Stimulated activated CD4-positive, alpha-beta T cell treated with anti-CD3 and anti-CD28 coated beads, Interleukin-2, amount 100 ng/mL, for 24 hours (primary cell): ENCODE data around the gene KISS1.

ENCODE experiments used
- DNase-seq, 2 donors: peaks; one replicate each; pipeline ENCODE4 v3.0.0-alpha.2; 2020

Gene KISS1

DNA sequence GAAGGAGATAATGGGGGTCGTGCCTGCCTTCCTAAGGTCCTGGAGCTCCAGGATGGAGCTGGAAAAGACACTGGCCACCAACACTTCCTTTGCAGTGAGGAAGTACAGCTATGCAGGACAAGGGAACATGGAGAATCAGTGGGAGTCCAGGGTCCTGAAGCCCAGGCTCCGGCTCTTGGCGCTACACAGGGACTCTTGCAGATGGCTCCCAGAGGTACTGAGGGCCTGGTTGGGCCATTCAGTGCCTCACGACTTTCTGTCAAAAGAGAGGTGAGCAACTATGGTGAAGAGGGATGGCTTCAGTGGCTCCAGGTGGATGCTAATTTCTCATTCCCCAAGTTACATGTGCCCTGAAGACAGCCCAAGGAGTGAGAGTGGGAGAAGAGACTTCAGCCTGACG lies 42.6 kb downstream of the KISS1 start:
- no peak for DNase-seq

DNA sequence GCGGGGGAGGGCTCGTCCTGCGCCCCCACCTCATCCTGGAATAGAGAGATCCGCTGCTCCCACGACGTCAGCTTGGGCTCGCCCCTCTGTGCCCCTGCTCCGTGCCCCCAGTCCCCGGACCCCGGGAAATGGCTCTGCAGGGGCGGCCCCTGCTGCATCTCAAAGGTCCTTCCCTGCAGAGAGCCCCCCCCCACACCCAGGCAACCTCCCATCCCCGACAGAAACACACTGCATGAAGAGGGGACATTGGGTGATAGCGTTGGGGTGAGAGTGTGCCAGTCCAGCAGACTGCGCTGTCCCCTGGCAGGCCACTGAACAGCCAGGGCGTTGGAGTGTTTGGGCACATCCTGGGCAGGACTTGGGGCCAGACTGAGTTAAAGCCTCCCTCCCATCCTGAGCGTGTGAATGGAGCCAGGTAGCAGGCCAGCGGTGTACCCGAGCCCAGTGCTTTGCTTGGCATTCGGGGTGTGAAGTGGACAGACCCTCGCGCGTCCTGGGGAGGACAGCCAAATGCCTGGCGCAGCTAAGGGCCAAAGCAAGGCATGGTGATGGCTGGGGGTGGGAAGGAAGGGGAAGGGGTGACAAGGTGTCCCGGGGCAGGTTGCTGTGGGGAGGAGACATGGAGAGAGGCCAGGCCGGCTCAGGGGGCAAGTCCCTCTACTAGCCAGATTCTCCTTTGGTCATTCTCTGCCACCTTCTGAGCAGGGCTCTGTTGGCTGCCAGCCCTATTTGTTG lies 43.8 kb downstream of the KISS1 start:
- no peak for DNase-seq

DNA sequence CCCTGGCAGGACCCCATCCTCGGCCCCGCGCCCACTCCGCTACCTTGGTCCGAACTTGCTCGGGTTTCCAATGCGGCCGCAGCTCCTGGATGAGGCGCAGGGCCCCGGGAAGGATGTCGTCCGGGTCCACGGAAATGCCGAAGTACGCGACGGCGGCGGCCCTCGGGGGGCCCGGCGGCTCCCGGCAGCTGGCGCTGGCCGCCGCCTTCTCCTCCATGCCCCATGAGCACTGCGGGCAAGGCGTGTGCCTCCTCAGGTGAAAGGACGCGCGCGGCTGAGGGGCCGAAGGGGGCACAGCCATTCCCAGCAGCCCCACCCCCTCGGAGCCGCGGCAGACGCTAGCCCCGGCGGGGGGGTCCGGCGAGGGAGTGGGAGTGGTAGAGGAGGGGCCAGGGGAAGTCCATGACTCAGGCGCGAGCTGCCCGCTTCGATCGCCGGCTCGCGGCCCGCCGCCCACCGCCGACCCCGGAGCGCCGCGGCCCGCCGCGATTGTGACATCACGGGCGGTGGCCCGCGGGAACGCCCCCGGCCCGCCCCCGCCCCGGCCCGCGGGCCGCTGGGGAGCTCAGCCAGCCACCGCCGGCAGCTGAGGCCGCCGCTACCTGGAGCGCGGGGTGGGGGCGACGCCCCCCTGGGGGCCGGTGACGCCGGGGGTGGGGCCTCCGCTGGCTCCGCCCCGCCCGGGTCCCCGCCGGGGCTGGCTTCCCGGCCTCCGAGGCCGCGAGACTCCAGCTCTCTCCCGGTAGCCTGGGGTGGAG lies 44.6 kb downstream of the KISS1 start, which contains the start of gene ETNK2:
TSS of gene ETNK2 (minus strand) at position 493 of the 758 bp plus-strand sequence. CDS start at position 301, 192 bp downstream.
- peak; percentile 48 to 52 for DNase-seq

DNA sequence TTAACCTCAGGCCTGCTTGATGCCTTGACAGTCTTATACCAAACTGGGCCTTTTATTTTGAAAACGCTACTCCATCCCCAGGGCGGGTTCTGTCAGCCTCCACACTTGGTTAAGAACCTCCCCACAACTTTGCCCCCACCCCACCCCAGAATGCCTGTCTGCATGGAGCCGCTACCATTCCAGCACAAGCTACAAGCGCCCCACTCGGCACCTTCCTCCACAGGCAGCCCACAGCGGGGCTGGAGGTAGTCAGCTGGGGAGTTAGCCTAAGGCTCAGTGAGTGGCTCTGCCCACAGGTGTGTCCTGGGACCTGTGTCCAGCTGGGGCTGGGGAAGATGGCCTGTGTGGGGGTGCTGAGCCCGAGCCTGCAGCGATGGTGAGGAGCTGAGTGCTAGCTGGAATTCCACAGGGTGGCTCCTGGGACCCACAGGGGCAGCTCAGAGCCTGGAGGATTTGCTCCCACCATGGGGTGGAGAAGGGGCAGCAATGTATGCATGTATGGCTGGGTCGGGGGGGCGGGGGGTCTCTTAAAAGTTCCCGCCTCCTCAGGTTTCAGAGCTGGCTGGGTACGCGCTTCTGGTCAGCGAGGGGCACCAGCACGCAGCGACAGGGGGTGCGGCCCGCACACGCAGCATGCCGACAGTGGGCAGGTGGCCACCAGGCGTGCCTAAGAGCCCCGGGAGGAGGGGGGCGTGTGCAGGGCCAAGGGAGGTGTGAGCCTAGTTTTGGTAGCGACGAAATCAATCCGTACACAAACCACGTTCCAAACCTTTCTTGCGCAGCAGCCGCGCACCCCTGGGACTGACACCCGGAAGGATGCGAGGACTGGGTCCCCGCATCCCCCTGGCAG lies 45.4 kb downstream of the KISS1 start:
- no peak for DNase-seq

DNA sequence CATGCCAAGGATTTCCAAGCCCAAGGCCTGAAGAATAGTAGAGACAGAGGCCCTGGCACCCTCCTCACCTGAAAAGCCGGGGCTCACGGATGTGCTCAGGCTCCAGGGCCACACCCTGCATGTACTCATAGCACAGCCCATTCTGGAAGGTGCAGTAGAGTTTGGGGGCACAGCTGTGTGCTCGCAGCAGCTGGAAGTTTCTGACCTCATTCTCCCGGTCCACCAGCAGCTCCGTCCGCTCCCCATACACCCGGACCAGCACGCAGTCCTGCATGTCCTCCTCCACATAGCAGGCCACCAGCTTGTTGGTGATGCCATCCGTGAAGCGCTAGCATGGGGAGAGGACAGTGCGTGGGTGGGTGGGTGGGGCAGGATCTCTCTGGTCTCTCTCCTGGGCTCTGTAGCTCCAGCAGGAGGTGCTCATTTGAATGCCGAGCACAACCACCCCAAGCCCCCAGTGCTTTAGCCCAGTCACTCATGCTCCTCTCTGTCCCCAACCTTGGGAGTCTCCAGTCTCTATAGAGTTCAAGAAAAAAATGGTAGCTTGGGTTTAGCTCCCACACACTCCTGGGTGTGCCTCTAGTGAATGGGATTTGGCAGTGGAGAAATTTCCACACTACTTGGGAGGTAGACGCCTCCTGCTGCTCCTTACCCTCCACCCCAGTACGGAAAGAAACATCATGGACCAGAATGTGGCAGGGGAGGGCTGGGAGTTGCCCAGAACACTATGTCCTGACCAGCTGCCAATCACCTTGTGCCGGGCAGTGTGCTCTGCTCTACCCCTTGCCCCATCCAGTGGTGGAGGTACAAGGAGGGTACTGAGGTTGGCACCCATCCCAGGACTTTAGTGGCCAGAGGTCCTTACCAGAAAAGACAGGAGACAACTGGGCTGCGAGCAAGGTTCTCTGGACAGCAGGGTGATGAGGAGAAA lies 46.4 kb downstream of the KISS1 start:
- DNase-seq, result no peak

DNA sequence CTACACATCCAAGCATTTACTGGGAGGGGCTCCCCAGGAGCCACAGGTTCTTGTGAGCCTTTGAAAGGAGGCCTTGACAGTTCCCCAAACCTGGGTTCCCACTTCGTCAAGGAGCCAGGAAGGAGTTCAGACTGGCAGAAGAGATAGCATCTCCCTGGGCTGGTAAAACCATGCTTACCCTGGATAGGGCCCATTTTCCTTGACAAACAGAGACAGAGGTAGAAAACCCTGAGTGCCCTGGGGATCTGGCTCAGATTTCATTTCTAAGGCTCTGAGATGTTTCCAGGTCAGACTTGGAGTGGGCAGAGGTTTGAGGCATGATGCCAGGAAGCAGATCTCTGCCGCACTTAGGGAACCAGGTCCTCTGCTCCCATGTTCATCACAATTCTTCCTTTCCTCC lies 47.2 kb downstream of the KISS1 start:
- no peak for DNase-seq

DNA sequence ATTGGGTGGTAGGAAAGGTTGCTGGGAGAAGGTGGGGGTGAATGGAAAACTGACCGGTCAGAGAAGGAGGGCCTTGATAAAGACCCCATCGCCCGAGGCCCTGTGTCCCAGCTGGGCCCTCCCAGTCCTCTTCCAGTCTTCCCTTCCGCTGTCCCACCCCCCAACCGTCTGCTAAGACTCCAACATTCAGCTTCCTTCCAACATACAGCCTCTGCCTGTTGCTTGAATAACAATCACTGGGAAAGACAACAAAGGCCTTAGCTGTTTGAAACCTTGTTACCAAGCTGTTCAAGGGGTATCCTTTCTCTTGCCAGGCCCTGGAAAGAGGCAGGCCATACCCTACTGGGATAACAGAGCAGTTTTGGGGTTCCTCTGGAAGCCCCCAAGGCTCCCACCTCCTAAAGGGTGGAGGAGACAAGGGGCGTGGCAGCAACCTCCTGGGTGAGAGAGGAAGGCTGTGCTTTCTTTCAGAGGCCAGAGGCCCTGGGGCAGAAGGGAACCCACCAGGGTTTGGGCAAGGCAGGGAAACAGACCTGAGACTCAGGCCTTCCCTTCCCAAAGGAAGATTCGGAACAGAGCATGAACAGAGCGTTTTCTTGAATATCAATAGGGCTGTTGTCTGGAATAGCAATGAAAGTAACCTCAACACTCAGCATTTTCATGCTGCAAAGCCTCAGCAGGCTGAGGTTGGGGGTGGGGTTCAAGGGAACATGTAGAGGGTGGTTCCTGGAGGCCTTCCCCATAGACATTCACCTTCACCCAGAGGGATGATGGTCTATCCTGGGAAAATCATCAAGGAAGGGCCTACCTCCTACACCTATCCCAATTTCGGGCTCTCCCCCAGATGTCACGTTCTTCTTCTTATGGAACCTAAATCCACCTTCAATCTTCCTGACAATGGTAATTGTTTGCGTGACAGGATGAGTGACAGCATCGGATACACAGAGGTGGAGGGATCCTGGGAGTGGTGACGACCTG lies 48.6 kb downstream of the KISS1 start:
- no peak for DNase-seq

DNA sequence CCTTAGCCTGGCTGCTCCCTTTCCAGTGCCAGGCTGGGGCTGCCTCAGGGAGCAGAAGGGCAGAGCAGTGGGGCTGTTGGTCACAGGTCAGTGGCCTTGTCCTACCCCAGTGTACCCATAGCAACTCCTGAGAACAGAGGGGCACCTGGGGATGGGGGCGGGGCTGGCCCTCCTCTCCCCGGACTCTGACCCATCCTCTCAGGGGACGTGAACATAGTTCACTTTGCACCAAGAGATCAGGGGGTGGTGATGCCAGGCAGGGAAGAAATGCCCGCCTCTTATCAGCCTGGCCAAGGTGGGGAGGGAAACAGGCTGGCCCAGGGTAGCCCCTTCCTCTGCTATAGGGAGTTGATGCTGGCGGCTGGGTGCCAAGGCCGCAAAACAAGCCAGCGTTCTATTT lies 49.3 kb downstream of the KISS1 start:
- no peak for DNase-seq

DNA sequence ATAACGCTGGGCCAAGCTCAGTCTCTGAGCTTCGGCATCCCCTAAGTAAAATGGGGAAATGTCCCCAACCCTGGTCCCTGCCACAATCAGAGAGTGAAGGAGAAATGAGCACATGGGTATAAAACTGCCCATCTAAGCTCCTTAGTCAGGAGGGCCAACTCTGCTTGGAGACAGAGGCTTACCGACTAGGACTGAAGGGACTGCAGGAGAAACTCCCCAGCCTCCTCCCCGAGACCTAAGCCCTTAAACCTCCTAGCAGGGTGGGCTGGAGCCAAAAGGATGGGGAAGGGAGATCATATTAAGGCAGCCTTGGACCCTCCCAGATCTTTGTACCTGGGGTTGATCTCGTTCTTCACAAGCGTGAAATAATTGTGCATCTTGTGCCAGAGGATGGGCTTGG lies 50.0 kb downstream of the KISS1 start:
- no peak for DNase-seq

DNA sequence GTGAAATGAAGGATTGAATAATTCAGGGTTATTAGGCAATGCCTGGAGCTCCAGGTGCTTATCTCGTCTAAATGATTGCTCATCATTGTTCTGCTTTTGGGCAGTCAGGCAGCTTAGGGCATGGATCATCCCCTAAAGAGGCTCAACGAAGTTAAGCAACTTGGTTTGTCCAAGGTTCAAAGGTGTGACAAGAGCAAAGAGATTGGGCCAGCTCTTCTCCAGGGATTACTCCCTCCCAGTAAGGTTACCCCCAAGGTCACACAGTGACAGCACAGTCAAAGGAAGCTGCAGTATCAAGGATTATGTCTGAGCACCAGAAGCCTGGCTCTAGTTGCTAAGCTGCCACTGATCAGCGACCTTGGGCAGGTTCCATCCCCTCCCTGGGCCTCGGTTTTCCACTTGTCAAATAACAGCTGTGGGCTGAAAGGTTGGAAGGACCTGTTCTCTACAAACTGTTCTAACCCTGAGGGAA lies 51.2 kb downstream of the KISS1 start:
- DNase-seq, result no peak

DNA sequence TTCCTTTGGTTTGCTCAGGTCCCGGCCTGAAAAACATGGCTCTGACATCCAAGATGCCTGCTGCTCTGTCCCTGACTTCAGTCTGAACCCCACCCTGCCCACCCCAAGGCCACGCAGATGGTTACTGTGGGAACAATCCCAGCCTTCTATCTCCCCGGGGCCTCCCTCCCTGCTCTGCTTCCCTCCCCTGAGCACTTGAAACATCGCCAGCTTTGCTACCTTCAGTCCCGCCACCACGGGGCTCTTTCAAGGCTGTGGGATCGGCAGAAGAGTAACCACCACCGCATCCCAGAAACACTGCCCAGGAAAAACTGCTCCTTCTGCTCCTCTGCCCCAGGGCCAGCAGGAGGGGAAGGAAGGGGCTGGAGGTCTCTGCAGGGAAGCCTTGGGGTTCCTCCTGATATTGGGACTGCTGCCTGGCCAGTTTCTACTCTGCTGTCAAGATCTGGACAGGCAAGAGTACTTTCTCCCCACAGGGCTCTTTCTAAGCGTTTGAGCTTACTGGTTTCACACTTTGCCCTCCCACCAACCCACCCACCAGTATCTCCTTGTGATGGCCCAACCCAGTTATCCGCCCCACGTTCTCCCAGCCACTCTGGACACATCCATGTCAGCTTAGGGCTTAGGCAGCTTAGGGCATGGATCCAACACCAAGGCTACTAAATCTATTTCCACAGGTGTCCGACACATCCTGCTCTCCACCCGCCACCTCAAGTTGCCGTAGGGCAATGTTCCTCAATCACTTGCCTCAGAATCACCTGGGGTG lies 52.8 kb downstream of the KISS1 start:
- DNase-seq, result no peak

DNA sequence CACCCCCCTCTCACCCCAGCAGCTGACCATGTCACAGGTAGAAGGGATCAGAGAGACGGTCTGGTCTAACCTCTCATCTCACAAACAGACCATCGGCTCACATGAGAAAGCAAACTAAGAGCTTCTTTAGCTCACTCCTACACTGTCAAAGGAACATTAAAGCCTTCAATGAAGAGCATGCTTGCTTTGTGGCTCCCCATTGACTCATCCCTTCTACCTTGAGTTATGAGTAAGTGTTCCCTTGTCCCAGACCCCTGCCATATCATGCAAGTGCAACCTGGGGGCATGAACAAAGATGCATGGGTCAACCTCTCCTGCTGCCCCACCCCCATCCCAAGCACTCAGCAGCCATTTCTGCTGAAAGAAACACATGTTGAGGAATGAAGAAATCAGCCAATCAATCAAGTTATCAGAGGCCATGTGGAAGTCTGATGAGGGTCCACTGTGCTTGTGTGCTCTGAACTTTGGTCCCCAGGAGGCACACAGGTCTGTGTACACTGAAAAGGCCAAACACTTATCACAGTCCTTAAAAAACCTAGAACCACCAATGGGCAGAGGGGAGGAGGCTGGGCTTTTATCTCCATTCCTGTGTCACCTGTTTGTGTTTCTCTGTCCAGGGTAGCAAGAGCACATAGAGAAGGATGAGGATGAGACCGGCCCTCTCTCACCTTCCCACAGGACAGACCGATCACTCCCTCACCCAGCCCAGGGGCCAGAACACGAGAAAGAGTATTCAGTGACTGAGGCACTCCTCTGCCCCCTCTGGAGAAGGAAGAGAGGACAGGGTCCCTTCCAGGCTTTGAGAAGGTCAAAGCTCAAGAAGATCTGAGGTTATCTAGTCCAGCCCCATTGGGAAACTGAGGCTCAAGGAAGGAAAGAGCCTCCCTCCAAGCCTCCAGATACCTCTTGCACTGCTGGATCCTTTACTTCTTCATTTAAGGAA lies 54.0 kb downstream of the KISS1 start:
- DNase-seq, result no peak

DNA sequence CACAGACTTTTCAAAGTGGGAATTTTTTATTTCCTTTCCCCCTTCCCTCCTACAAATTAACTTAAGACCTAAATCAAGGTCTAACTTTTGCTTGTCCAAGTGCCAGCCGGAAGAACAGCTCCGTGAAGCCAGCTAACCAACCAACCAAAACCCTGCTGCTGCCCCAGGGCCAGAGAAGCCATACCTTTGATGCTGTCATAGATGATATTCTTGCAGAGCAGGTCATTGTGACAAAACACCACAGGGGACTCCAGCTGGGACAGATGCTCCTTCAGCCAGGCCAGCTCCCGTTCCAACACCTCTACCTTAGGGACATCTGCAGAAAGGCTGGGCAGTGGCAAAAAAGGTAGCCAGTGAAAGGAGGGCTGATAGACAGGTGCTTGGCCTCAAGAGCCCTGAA lies 55.2 kb downstream of the KISS1 start:
- DNase-seq, result no peak
